ENCODE measurements around the gene AP5S1.

Gene AP5S1

DNA sequence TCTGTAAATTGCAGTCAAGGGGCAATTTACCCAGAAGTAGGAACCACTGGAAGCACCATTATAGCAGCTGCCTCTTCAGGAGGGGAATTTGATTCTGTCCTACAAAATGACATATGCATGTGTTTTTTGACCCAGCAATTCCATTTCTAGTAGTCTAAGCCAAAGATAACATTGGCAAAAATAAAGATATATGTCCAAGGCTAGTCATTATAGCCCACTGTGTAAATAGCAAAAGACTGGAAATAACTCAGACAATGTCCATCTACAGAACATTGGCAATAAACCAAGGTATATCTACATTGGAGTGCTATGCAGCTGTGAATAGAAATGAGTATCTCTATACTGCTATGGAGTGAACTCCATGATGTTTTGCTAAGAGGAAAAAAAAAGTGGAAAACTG lies 56.3 kb downstream of the AP5S1 start:
- no peak for DNase-seq (ENCODE audit: low read depth)

All from stimulated activated CD8-positive, alpha-beta memory T cell treated with anti-CD3 and anti-CD28 coated beads, Interleukin-15, amount 100 ng/mL, for 24 hours (primary cell).